Gastrocnemius medialis (tissue), 4 donors: Measurements from ENCODE around the gene SMAD3.

Experiments used
- CTCF ChIP-seq, 5 experiments: fragments of 450-650 bp in 3 of 5; fragments of 200-600 bp in 2 of 5; sonication (generic) in 2 of 5; IDR thresholded peaks in 4 of 5; conservative IDR thresholded peaks in 1 of 5; 1 replicate in 4 of 5; 2 replicates in 1 of 5; pipeline ENCODE4 v1.5.1; 2016 to 2019; ENCODE audit warnings: antibody characterized with exemption in 5 of 5, mild to moderate bottlenecking in 3 of 5, moderate library complexity in 3 of 5
- POLR2A ChIP-seq, 2 donors: fragments of 450-650 bp; IDR thresholded peaks; one replicate each; pipeline ENCODE4 v1.6.1; 2017; ENCODE audit warnings: antibody characterized with exemption in 2 of 2, mild to moderate bottlenecking in 2 of 2, moderate library complexity in 2 of 2

- TF ChIP-seq CTCF (IDR thresholded peaks at IDR 0.05 in 4 of 5, conservative IDR thresholded peaks at IDR 0.05 in 1 of 5) = no peak
- no peak for TF ChIP-seq POLR2A (IDR thresholded peaks at IDR 0.05)
Measured at GRCh38 chr15:67171471-67171870, 106.1 kb downstream of the SMAD3 start.
